IMR-90 (cell line): ENCODE measurements around the gene SYNPO2. TPM values are rescaled to one million over a fixed set of nuclear protein-coding genes. Genes with fewer than 3 reads are reported as not detected.

Source experiments
- ATAC-seq: fragments of 200-7000 bp; cut with Tn5 transposase; 2 replicates; pipeline ENCODE4 v1.9.1; 2020; ENCODE audit warnings: low read depth, mild to moderate bottlenecking, moderate library complexity
- BruUV-seq: library from RNA; stranded (reverse); fragments of 400-500 nt; replicated peaks from 2 replicates; lab custom pipeline; 2021; lab: Mats Ljungman, UMichigan
- CTCF ChIA-PET: fragments of 300-600 bp; formaldehyde crosslinking; extraction: SDS; loops from one replicate; lab custom pipeline; 2021; ENCODE audit warnings: antibody characterized with exemption; lab: Yijun Ruan, JAX
- POLR2A ChIA-PET: fragments of 300-600 bp; sonication (Branson Sonifier 250); formaldehyde crosslinking; loops from one replicate; lab custom pipeline; 2022; ENCODE audit warnings: antibody characterized with exemption; ENCODE audit not compliant: unreplicated experiment; lab: Charles Lee
- DNase-seq: peaks from one replicate; pipeline ENCODE4 v3.0.0; 2013
- H2AFZ ChIP-seq: replicated peaks from 2 replicates; pipeline ENCODE3; 2013; ENCODE audit warnings: low read length, mild to moderate bottlenecking; ENCODE audit not compliant: poor library complexity
- H2AK5ac ChIP-seq: 2 replicates; pipeline ENCODE4 v1.6.1; 2013; ENCODE audit warnings: low read depth, low read length, inconsistent platforms
- H2AK9ac ChIP-seq: replicated peaks from 2 replicates; pipeline ENCODE3; 2013; ENCODE audit warnings: mild to moderate bottlenecking, low read depth, low read length, moderate library complexity; ENCODE audit not compliant: poor library complexity
- H2BK120ac ChIP-seq: 2 replicates; pipeline ENCODE4 v1.6.1; 2013; ENCODE audit warnings: low read depth, low read length, inconsistent platforms
- H2BK15ac ChIP-seq: 3 replicates; pipeline ENCODE4 v1.6.1; 2013; ENCODE audit warnings: low read depth, low read length, inconsistent platforms
- H2BK20ac ChIP-seq: 2 replicates; pipeline ENCODE4 v1.6.1; 2013; ENCODE audit warnings: low read depth, mild to moderate bottlenecking, inconsistent platforms, low read length, moderate library complexity
- H2BK5ac ChIP-seq: 2 replicates; pipeline ENCODE4 v1.6.1; 2013; ENCODE audit warnings: mild to moderate bottlenecking, low read depth, low read length, inconsistent platforms; ENCODE audit not compliant: poor library complexity, severe bottlenecking
- H3K14ac ChIP-seq: replicated peaks from 2 replicates; pipeline ENCODE4 v1.6.1; 2013; ENCODE audit warnings: low read depth, low read length, inconsistent platforms
- H3K18ac ChIP-seq: 2 replicates; pipeline ENCODE4 v1.6.1; 2013; ENCODE audit warnings: low read depth, low read length, control low read depth
- H3K23ac ChIP-seq: 2 replicates; pipeline ENCODE4 v1.6.1; 2013; ENCODE audit warnings: low read depth, low read length, inconsistent platforms
- H3K27ac ChIP-seq: 2 replicates; pipeline ENCODE4 v1.5.1; 2013; ENCODE audit warnings: mild to moderate bottlenecking, control low read depth, low read length; ENCODE audit not compliant: insufficient read depth
- H3K27me3 ChIP-seq: 2 replicates; pipeline ENCODE4 v1.6.1; 2013; ENCODE audit warnings: low read length; ENCODE audit not compliant: control insufficient read depth, insufficient read depth
- H3K36me3 ChIP-seq: 2 replicates; pipeline ENCODE4 v1.6.1; 2013; ENCODE audit warnings: low read length, mixed read lengths; ENCODE audit not compliant: control insufficient read depth, insufficient read depth
- H3K4ac ChIP-seq: 2 replicates; pipeline ENCODE4 v1.6.1; 2013; ENCODE audit warnings: low read depth, low read length, inconsistent platforms
- H3K4me1 ChIP-seq: 2 replicates; pipeline ENCODE4 v1.6.1; 2013; ENCODE audit warnings: low read length, mixed read lengths; ENCODE audit not compliant: control insufficient read depth, insufficient read depth
- H3K4me2 ChIP-seq: 2 replicates; pipeline ENCODE4 v1.6.1; 2013; ENCODE audit warnings: low read depth, mild to moderate bottlenecking, control low read depth, low read length, moderate library complexity
- H3K4me3 ChIP-seq: 2 replicates; pipeline ENCODE4 v1.5.1; 2013; ENCODE audit warnings: low read depth, mild to moderate bottlenecking, control low read depth, low read length, moderate library complexity; ENCODE audit not compliant: insufficient read depth
- H3K56ac ChIP-seq: 2 replicates; pipeline ENCODE4 v1.6.1; 2013; ENCODE audit warnings: low read length, inconsistent platforms; ENCODE audit not compliant: insufficient read depth; ENCODE audit errors: extremely low read depth
- H3K79me1 ChIP-seq, 2 experiments: 2 replicates each; pipeline ENCODE4 v1.6.1; 2013; ENCODE audit warnings: low read length in 2 of 2, inconsistent platforms in 1 of 2, low read depth in 1 of 2
- H3K9ac ChIP-seq: 2 replicates; pipeline ENCODE4 v1.6.1; 2013; ENCODE audit warnings: low read depth, low read length, control low read depth
- H3K9me1 ChIP-seq: 2 replicates; pipeline ENCODE4 v1.6.1; 2013; ENCODE audit warnings: low read length, inconsistent platforms; ENCODE audit not compliant: insufficient read depth
- H3K9me3 ChIP-seq: 2 replicates; pipeline ENCODE4 v1.6.1; 2013; ENCODE audit warnings: low read length; ENCODE audit not compliant: control insufficient read depth, insufficient read depth
- H4K20me1 ChIP-seq: 2 replicates; pipeline ENCODE4 v1.6.1; 2013; ENCODE audit warnings: low read length, inconsistent platforms; ENCODE audit not compliant: insufficient read depth
- H4K5ac ChIP-seq: 2 replicates; pipeline ENCODE4 v1.6.1; 2013; ENCODE audit warnings: mild to moderate bottlenecking, low read depth, low read length, control low read depth
- H4K8ac ChIP-seq, 2 experiments: 2 replicates each; pipeline ENCODE4 v1.6.1; 2013; ENCODE audit warnings: low read depth in 2 of 2, low read length in 2 of 2, control low read depth in 1 of 2, inconsistent platforms in 1 of 2
- H4K91ac ChIP-seq: 2 replicates; pipeline ENCODE4 v1.6.1; 2013; ENCODE audit warnings: low read depth, low read length, inconsistent platforms; ENCODE audit not compliant: insufficient read depth
- BHLHE40 ChIP-seq: fragments of 150-350 bp; IDR thresholded peaks from 2 replicates; pipeline ENCODE4 v1.6.1; 2016; ENCODE audit warnings: mild to moderate bottlenecking, low read depth, low read length
- FOS ChIP-seq: fragments of 150-350 bp; IDR thresholded peaks from 2 replicates; pipeline ENCODE4 v1.6.1; 2016; ENCODE audit warnings: low read depth, low read length
- MXI1 ChIP-seq: IDR thresholded peaks from 2 replicates; pipeline ENCODE4 v1.6.1; 2012; ENCODE audit warnings: low read depth, mild to moderate bottlenecking, low read length, moderate library complexity, borderline replicate concordance
- NFE2L2 ChIP-seq: fragments of 150-350 bp; IDR thresholded peaks from 2 replicates; pipeline ENCODE4 v1.6.1; 2016; ENCODE audit warnings: low read depth, mild to moderate bottlenecking, low read length
- POLR2A ChIP-seq: IDR thresholded peaks from 2 replicates; pipeline ENCODE4 v1.6.1; 2012; ENCODE audit warnings: mild to moderate bottlenecking, low read depth, low read length
- RCOR1 ChIP-seq: IDR thresholded peaks from 2 replicates; pipeline ENCODE4 v1.6.1; 2012; ENCODE audit warnings: mild to moderate bottlenecking, low read length, improper control_type of control experiment; ENCODE audit not compliant: insufficient replicate concordance
- RFX5 ChIP-seq: IDR thresholded peaks from 2 replicates; pipeline ENCODE4 v1.8.0; 2012; ENCODE audit warnings: low read depth, mild to moderate bottlenecking, low read length, moderate library complexity
- SMC3 ChIP-seq: fragments of 150-350 bp; IDR thresholded peaks from 2 replicates; pipeline ENCODE4 v1.6.1; 2016; ENCODE audit warnings: low read depth, mild to moderate bottlenecking, antibody characterized with exemption, low read length, moderate library complexity
- WGBS, 2 experiments: methylation state at CpG; one replicate each; pipeline versions ENCODE4 v1.1.5 to v1.1.7; 2013; ENCODE audit warnings: missing lambda C conversion rate in 2 of 2; ENCODE audit not compliant: insufficient read length in 1 of 2; ENCODE audit errors: extremely low coverage in 2 of 2; 5-methylcytosine and 5-hydroxymethylcytosine counted together
- dilution Hi-C: fragments of 300-500 bp; cut with HindIII; formaldehyde crosslinking; loops from one replicate; pipeline ENCODE4 v1.14.3; 2018; ENCODE audit warnings: low sequenced_read_pairs; ENCODE audit not compliant: unreplicated experiment
- in situ Hi-C: fragments of 300-500 bp; cut with MboI; formaldehyde crosslinking; loops from 3 replicates; pipeline ENCODE4 v1.14.3; 2019; ENCODE audit warnings: low sequenced_read_pairs, inconsistent platforms, mixed read lengths
- intact Hi-C: fragments of 100-400 bp; cut with micrococcal nuclease; formaldehyde crosslinking; loops from 2 replicates; pipeline ENCODE4 v1.10.0; 2022
- polyA plus RNA-seq, 3 experiments: library from polyadenylated mRNA; depleted of rRNA; stranded (reverse); fragments of >200 nt; gene quantifications; 2 replicates each; pipeline ENCODE4 v1.2.3, GENCODE V29; 2012; ENCODE audit warnings: low replicate concordance in 1 of 3
- total RNA-seq: library from RNA; depleted of rRNA; stranded (reverse); fragments of >200 nt; gene quantifications from 2 replicates; pipeline ENCODE4 v1.2.3, GENCODE V29; 2012
- TF ChIP-seq, protein P1 (sequence below): conservative IDR thresholded peaks from 2 replicates; pipeline ENCODE4 v1.5.1; 2012; ENCODE audit warnings: mild to moderate bottlenecking, low read depth, low read length, improper control_type of control experiment

Gene SYNPO2
- total and polyA plus RNA-seq, 2 of the 4 experiments (the other 2 are of a cell fraction), result 0.99 to 1.8 TPM

DNA sequence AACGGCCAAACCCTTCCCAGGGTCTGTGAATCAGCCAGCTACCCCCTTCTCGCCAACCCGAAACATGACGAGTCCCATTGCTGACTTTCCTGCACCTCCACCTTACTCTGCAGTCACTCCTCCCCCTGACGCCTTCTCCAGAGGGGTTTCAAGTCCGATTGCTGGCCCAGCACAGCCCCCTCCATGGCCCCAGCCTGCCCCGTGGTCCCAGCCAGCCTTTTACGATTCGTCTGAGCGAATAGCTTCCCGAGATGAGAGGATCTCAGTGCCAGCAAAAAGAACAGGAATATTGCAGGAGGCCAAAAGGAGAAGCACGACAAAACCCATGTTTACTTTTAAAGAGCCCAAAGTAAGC, 141.9 kb downstream of the SYNPO2 start:
- peaks cover 8% of the 10 kb centered on the region for H3K36me3 ChIP-seq
- CTCF ChIA-PET, result no interaction called here

More for the DNA sequence above, 141.9 kb downstream of the SYNPO2 start:
- Histone ChIP-seq H3K4me2 (no peak overlapping the region), H4K8ac (no peak overlapping the region), H2BK5ac (no peak overlapping the region), H3K4ac (no peak overlapping the region; the same call in 1 of the 2 replicates), H3K4me3 (no peak overlapping the region), H3K9me3 (no peaks in the 10 kb centered on the region), H3K9ac (no peak overlapping the region), H4K91ac (no peak overlapping the region; the same call in 1 of the 2 replicates), H4K20me1 (no peaks in the 10 kb centered on the region), H3K27ac (no peak overlapping the region), H2BK120ac (0 out of 2 replicates have a peak overlapping the region, but pooled peaks have one; percentile 30), H2BK15ac (peak overlapping the region; percentile 87; the same call in 1 of the 3 replicates), H2AFZ (no peak overlapping the region), H3K14ac (no peak overlapping the region), H2AK5ac (peak overlapping the region; percentile 72; the same call in 1 of the 2 replicates), H3K79me1 (peaks cover 0 to 7% of the 10 kb centered on the region in 2 experiments; a peak in 1 of 4 replicates), H2BK20ac (no peak overlapping the region), H3K9me1 (peaks cover 15% of the 10 kb centered on the region), H3K27me3 (no peaks in the 10 kb centered on the region), H3K56ac (no peak overlapping the region), H2AK9ac (no peak overlapping the region), H4K5ac (no peak overlapping the region), H3K4me1 (peaks cover 13% of the 10 kb centered on the region), H3K18ac (no peak overlapping the region), H3K23ac (no peak overlapping the region)
- dilution Hi-C loops, result no loop called here
- intact Hi-C loops, result no loop called here
- BruUV-seq, result no TSS peak
- DNase-seq (no peak), ATAC-seq (no peak)
- WGBS, 2 experiments, result 93% methylated on average over 12 of the region's 12 CpGs; no CpG with 5 or more reads in 1 of the 2 experiments
- TF ChIP-seq NFE2L2 (no peak), POLR2A (no peak), SMC3 (no peak), RFX5 (no peak), MXI1 (no peak), BHLHE40 (no peak), RCOR1 (no peak), FOS (no peak)
- TF ChIP-seq, protein P1, sequence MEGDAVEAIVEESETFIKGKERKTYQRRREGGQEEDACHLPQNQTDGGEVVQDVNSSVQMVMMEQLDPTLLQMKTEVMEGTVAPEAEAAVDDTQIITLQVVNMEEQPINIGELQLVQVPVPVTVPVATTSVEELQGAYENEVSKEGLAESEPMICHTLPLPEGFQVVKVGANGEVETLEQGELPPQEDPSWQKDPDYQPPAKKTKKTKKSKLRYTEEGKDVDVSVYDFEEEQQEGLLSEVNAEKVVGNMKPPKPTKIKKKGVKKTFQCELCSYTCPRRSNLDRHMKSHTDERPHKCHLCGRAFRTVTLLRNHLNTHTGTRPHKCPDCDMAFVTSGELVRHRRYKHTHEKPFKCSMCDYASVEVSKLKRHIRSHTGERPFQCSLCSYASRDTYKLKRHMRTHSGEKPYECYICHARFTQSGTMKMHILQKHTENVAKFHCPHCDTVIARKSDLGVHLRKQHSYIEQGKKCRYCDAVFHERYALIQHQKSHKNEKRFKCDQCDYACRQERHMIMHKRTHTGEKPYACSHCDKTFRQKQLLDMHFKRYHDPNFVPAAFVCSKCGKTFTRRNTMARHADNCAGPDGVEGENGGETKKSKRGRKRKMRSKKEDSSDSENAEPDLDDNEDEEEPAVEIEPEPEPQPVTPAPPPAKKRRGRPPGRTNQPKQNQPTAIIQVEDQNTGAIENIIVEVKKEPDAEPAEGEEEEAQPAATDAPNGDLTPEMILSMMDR, result no peak
- POLR2A ChIA-PET, result interaction anchor here (0.6 to 1.2 kb wide), 2 partner anchors 36 to 191 kb away, joined by 3 read pairs; no protein-coding TSS in a partner anchor
- in situ Hi-C loops, result no loop called here
